GM04503 (cell line): Measurements from ENCODE around the gene PDE11A.

Experiments
- DNase-seq: peaks from one replicate; pipeline ENCODE4 v3.0.0-alpha.2; 2012; ENCODE audit warnings: low read depth

PDE11A gene

DNA sequence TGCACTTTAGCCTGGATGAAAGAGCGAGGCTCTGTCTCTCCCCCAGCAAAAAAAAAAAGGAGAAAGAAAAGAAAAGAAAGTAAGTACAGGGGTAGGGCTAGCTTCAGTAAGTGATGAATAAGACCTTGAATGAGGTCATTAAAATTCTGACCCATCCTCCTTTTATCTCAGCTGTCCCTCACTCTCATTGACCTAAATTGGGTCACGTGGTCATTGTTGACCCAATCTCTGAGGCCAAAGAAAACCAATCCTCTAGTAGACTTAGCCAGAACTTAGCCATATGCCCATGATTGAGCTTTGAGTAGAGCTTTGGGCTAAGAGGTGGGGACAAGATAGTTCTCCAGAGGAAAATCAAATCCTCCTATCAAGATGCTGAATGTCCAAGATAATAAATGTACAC lies 149.3 kb downstream of the PDE11A start:
- DNase-seq: no peak

- DNase-seq: peak; percentile 61
Observed at GRCh38 chr2:177921726-177922125, 150.9 kb downstream of the PDE11A start.

DNA sequence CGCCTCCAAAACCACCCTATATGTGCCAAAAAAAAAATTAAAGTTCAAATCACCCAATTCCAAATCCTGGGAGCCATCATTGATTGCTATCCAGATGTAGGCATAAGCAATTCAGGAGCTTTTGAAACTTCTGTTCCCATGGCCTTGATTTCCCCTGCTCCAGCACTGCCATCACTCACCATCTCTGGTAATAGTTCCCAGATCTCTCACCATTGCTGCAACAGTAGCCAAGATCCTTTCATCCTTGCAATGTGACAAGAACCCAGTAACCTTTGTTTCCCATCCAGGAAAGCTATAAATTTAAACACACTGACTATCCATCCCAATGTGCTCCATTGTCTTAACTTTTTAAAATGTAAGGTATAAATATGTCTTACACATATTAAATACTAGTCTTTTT lies 155.4 kb downstream of the PDE11A start:
- no peak for DNase-seq

- no peak for DNase-seq
Observed at GRCh38 chr2:177916342-177916741, 156.2 kb downstream of the PDE11A start.

- DNase-seq: no peak
Observed at GRCh38 chr2:177914247-177914646, 158.3 kb downstream of the PDE11A start.

- DNase-seq: no peak
Observed at GRCh38 chr2:177909962-177910361, 162.6 kb downstream of the PDE11A start.

- DNase-seq: no peak
Observed at GRCh38 chr2:177908824-177909223, 163.8 kb downstream of the PDE11A start.

- no peak for DNase-seq
Observed at GRCh38 chr2:177908182-177908581, 164.4 kb downstream of the PDE11A start.

- no peak for DNase-seq
Observed at GRCh38 chr2:177906041-177906718, 166.4 kb downstream of the PDE11A start.

DNA sequence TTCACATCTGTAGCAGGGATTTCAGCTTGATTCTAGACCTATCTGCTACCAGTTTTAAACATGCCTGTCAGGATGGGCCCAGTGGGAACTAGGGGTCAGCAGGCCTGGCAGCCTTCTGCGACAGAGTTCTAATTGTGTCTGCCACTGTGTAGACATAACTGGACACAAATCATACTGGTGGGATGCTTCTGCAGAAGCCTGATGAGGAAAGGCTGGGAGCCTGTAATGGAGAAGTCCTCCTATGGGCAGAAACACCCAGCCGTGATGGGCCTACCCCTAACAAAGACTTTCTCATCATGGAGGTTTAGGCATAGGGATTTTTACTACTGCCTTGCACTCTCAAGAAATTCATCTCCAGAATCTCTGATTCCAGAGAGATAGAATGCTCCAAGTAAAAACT lies 166.9 kb downstream of the PDE11A start:
- DNase-seq: no peak

DNA sequence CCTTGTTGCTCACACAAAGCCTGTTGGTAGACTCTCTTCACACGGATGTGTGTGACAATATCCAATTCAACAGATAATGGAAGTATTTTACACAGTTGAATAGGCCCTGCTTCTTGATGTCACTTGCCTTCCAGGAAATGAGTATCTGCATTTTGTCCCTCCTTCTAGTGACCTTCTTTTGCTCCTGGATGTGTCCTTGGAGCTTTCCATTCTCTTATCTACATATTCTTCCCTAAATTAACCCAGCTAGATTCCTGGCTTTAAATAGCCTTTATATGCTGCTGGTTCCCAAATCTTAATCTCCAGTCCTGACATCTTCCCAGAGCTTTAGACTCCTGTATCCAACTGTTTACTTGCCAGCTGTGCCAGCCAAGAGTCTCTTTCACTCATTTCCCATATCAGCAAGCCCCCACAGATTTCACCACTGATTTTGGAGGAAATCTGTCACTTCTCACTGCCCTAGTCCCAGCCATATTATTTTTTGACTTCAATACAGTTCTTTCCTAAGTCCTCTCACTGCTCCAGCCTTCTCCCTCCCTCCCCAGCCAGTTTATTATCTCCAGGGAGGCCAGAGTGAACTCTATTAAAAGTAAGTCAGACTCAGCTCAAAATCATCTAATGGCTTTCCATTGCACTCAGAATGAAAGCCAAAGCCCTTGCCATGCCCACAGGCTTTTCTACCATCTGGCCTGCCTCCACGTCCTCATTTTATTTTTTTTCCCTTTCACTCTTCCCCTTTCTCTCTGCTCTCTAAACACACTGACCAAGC lies 170.0 kb downstream of the PDE11A start:
- no peak for DNase-seq

- no peak for DNase-seq
Observed at GRCh38 chr2:177900082-177900481, 172.5 kb downstream of the PDE11A start.

DNA sequence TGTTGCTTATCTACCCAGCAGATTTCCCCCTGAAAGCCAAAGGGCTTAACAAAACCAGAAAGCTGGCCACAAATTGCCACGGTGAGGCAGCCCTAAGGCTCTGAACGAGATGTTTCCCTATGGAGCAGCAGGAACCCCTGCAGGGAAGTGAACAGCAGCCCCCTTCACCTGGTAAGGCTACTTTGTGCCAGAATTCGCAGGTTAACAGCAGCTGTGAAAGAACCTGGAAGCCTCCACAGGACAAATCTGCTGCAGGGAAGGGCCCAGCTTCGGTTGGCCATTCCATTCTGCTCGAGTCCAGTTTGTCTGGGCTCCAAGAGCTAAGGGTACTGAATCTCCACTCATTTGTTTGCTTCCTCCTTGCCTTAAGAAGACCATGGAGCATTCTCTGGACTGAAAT lies 175.3 kb downstream of the PDE11A start:
- DNase-seq: no peak

GRCh38 chr2:177896587-177896986 lies 176.0 kb downstream of the PDE11A start:
- no peak for DNase-seq

DNA sequence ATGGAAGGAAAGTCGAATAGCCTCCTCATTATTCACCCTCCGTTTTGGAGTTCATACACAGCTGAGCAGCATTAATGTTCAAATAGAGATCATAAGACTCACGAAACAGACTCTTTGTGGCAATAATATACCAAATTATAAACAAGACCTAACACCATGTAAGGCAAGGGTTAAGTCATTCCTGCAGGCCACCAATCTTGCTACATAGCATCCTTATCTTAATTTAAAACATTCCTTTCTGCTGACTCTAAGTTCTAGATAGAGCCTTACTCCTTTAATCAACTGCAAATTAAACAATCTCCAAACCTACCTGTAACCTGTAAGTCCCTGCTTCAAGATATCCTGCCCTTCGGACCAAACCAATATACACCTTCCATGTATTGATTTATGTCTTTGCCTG lies 178.0 kb downstream of the PDE11A start:
- no peak for DNase-seq

- DNase-seq: no peak
Observed at GRCh38 chr2:177893880-177894279, 178.7 kb downstream of the PDE11A start.

DNA sequence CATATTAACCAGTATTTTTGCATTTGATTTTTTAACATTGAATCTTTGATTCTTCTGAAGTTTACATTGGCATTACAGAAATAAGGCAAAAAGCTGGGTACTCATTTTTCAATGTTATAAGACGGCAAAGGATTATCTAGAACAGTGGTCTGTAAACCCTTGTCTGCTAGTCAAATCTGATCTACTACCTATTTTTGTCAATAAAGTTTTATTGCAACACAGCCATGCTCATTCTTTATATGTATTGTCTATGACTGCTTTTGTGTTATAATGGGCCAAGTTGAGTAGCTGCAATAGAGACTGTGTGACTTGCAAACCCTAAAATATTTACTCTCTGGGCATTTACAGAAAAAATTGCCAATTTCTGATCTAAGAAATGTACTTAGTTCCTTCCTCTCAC lies 181.0 kb downstream of the PDE11A start:
- DNase-seq: no peak

GRCh38 chr2:177889818-177890460 lies 182.6 kb downstream of the PDE11A start:
- DNase-seq: no peak

DNA sequence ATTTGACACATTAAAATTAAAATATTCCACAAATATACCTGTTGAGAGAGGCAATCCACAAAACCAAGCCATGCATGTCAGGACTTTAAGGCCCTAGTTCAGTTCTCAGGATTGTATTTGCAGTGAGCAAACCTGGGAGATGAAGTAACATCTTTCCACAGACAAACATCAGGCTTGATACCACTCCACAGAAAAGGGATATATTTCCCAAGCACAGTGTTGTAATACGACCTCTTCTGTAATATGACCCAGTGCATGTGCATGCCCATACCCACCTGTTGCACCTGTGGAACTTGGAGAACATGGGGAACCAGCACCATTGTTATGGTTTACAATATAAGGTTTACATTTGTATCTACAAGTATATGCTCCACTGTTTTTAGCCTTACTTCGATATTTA lies 184.0 kb downstream of the PDE11A start:
- no peak for DNase-seq

DNA sequence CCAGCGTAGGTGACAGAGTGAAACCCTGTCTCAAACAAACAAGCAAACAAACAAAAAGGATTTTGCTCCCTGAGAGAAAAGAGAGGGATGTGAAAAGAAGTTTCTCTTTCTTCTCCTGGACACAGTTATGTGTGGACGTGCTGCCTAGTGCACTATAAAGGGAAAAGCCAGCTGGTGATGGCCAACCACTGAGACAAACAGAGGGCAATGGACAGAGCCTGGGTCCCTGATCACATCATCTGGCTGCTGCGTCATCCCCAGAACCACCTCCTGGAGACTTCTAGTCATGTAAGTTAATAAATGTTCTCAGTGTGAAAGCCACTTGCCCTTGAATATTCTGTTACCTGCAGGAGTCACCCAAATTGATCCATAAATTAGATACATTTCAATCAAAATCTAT lies 184.9 kb downstream of the PDE11A start:
- no peak for DNase-seq

GRCh38 chr2:177886824-177887223 lies 185.8 kb downstream of the PDE11A start:
- no peak for DNase-seq

DNA sequence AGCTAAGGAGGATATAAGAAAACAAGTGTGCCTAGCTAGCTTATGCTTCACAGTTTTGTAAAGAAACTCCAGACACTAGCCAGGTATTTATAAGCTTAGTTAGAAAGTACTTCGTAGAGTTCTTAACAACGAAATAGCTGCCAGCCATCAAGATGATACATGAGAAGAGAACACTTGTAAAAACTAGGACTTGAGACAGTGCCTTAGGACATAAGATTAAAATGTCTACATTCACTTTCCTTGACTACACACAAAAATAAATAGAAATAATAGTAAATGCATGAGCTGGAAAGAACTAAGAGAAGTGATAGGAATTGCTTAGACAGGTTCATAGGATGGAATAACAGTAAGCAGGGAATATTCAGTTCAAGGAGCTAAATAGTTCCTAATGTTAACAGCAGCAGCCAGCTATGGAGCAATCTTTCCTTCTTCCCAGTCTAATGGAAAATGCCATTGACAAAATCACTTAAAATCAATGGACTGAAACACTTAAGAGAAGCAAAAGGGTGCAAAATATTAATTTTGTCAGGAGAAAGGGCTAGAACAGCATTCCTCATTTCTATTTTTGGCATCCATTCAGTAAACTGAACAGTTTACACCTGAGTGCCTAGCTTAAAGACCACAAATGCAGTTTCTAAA lies 186.6 kb downstream of the PDE11A start:
- DNase-seq: no peak

DNA sequence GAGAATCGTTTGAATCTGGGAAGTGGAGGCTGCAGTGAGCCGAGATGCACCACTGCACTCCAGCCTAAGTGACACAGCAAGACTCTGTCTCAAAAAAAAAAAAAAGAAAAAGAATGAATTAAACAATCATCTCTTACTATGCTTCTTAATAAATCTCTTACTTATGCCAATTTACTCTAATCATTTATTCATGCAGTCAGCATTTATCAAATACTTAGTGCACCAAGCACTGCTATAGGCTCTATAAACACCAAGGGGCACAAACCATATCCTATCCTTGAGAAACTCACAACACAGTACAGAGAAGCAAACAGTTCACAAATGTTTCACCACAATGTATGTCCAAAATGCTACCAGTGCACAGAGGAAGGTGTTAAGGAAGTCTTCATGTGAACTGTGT lies 189.4 kb downstream of the PDE11A start:
- DNase-seq: no peak
